C4-2B (cell line): Measurements from ENCODE around the gene ACOX1.

Experiments used
- CTCF ChIP-seq: fragments of 450-650 bp; conservative IDR thresholded peaks from 2 replicates; pipeline ENCODE4 v1.5.1; 2017; ENCODE audit warnings: mild to moderate bottlenecking
- ZFX ChIP-seq: fragments of 450-650 bp; IDR thresholded peaks from 2 replicates; pipeline ENCODE4 v1.6.1; 2017

- TF ChIP-seq CTCF: no peak
- no peak for TF ChIP-seq ZFX
Observed at GRCh38 chr17:75891605-75892555, 87.1 kb downstream of the ACOX1 start.
